ENCODE measurements around the gene LSM3. TPM values are rescaled to one million over a fixed set of nuclear protein-coding genes. Genes with fewer than 3 reads are reported as not detected.

Gene LSM3
- total and polyA plus RNA-seq, 4 donors, result 6.4 to 10.3 (median 9.9) TPM

DNA sequence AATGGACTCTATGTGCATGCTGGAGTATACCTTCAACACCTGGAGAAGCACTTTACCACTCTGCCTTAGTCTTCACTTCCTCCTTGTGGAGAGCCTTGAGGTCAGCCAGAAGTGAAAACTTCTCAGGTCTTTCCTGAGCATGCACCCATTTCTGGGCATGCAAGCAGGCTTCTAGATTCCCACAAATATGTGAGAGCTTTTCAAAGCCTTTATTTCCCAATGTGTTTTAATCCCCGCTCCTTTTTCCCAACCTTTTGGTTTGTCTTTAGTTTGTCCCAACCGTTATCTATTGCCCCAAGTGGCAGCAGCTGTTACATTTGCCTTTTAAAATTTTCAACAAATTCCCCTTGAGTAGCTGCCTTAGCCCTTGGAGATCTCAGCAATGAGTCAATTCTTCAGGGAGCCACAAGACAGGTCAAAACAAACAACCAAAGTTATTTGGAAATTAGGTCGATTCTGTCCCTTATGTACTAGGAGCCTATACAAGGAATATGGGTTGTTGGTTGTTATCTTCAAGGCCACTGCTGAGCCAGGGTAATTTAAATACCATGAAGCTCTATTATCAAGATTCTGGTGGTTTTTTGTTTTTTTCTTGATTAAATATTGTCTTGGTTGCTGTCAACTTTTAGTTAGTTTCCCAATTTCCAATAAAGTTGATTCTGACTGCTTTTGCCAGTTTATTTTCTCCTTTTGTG, 44.4 kb downstream of the LSM3 start:
- no peak overlapping the region for H3K4me3 ChIP-seq
- WGBS, 2 donors, result 80 to 91% methylated on average over 3 of the region's 3 CpGs
- H3K27me3 ChIP-seq (ENCODE audit: control insufficient read depth in 3 of 3, insufficient read depth in 3 of 3, low read length in 2 of 3), result no peaks in the 10 kb centered on the region
- TF ChIP-seq, protein P1, sequence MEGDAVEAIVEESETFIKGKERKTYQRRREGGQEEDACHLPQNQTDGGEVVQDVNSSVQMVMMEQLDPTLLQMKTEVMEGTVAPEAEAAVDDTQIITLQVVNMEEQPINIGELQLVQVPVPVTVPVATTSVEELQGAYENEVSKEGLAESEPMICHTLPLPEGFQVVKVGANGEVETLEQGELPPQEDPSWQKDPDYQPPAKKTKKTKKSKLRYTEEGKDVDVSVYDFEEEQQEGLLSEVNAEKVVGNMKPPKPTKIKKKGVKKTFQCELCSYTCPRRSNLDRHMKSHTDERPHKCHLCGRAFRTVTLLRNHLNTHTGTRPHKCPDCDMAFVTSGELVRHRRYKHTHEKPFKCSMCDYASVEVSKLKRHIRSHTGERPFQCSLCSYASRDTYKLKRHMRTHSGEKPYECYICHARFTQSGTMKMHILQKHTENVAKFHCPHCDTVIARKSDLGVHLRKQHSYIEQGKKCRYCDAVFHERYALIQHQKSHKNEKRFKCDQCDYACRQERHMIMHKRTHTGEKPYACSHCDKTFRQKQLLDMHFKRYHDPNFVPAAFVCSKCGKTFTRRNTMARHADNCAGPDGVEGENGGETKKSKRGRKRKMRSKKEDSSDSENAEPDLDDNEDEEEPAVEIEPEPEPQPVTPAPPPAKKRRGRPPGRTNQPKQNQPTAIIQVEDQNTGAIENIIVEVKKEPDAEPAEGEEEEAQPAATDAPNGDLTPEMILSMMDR (IDR thresholded peaks at IDR 0.05; ENCODE audit: control extremely low read depth, extremely low read depth), result no peak
- no peak overlapping the region for H3K9ac ChIP-seq (ENCODE audit: insufficient read depth in 1 of 2, low read length in 2 of 2)
- H3K27ac ChIP-seq (ENCODE audit: low read depth in 1 of 2, low read length in 1 of 2), result no peak overlapping the region
- H3K9me3 ChIP-seq (ENCODE audit: control insufficient read depth in 4 of 4, insufficient read depth in 3 of 4, low read length in 3 of 4), result peaks cover 0 to 5% (median 1%) of the 10 kb centered on the region in 4 donors
- peaks cover 0 to 15% (median 0%) of the 10 kb centered on the region in 5 donors for H3K4me1 ChIP-seq (ENCODE audit: control insufficient read depth in 5 of 5, insufficient read depth in 5 of 5, low read length in 5 of 5)
- DNase-seq (no peak), ATAC-seq (ENCODE audit: insufficient read depth, low FRiP score) (no peak)
- H3K36me3 ChIP-seq (ENCODE audit: control insufficient read depth in 4 of 4, insufficient read depth in 4 of 4, low read length in 4 of 4), result no peaks in the 10 kb centered on the region

DNA sequence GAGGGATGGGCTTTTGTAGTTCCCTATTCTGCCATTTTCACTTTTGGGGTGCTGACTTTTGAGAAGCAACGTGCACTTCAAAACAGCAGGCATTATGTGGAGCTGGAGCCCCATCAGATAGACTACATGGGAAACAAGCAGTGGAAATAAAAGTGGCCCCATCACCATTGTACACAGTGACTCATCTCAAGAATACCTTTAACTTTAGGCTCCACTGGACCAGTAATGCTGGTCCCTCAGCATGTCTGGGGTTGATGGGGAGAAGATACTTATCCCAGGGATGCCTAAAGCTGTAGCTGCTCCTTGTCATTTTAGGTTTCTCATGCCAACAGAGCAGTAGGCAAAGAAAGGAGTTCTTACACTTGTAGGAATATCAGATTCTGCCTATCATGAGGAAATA, 45.0 kb downstream of the LSM3 start:
- Histone ChIP-seq H3K4me1 (ENCODE audit: control insufficient read depth in 5 of 5, insufficient read depth in 5 of 5, low read length in 5 of 5) (peaks cover 0 to 15% (median 0%) of the 10 kb centered on the region in 5 donors), H3K36me3 (ENCODE audit: control insufficient read depth in 4 of 4, insufficient read depth in 4 of 4, low read length in 4 of 4) (no peaks in the 10 kb centered on the region), H3K4me3 (no peak overlapping the region), H3K27ac (ENCODE audit: low read depth in 1 of 2, low read length in 1 of 2) (no peak overlapping the region), H3K9me3 (ENCODE audit: control insufficient read depth in 4 of 4, insufficient read depth in 3 of 4, low read length in 3 of 4) (peaks cover 0 to 5% (median 1%) of the 10 kb centered on the region in 4 donors), H3K27me3 (ENCODE audit: control insufficient read depth in 3 of 3, insufficient read depth in 3 of 3, low read length in 2 of 3) (no peaks in the 10 kb centered on the region), H3K9ac (ENCODE audit: insufficient read depth in 1 of 2, low read length in 2 of 2) (no peak overlapping the region)
- no peak for ATAC-seq (ENCODE audit: insufficient read depth, low FRiP score)
- TF ChIP-seq, protein P1 (IDR thresholded peaks at IDR 0.05; ENCODE audit: control extremely low read depth, extremely low read depth), result no peak
- DNase-seq, result no peak
- 72 to 100% methylated on average over 1 of the region's 1 CpG for WGBS, 2 donors

DNA sequence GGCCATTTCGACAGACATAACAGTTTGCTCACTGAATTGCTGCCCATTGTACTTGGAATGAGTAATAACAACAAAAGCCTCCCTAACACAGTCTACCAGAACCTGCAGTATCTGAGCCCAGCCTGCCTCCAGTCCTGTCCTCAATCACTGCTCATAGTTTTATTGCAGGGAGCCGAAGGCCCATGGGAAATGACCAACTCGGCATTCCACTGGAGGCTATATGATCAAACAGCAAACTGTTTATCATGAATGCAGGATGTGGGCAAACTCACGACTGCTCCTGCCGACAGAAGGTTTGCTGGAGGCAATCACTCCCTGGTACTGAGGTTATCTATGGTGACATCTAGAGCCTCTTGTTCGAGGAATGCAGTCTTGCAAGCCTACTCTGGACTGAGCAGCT, 46.3 kb downstream of the LSM3 start:
- no peak overlapping the region for H3K4me3 ChIP-seq
- H3K27me3 ChIP-seq (ENCODE audit: control insufficient read depth in 3 of 3, insufficient read depth in 3 of 3, low read length in 2 of 3), result no peaks in the 10 kb centered on the region
- ATAC-seq (ENCODE audit: insufficient read depth, low FRiP score) (no peak), DNase-seq (no peak)
- WGBS, 2 donors, result 52 to 55% methylated on average over 6 of the region's 6 CpGs
- peaks cover 0 to 5% (median 1%) of the 10 kb centered on the region in 4 donors for H3K9me3 ChIP-seq (ENCODE audit: control insufficient read depth in 4 of 4, insufficient read depth in 3 of 4, low read length in 3 of 4)
- H3K27ac ChIP-seq (ENCODE audit: low read depth in 1 of 2, low read length in 1 of 2), result no peak overlapping the region
- TF ChIP-seq, protein P1 (IDR thresholded peaks at IDR 0.05; ENCODE audit: control extremely low read depth, extremely low read depth), result no peak
- H3K4me1 ChIP-seq (ENCODE audit: control insufficient read depth in 5 of 5, insufficient read depth in 5 of 5, low read length in 5 of 5), result peaks cover 0 to 15% (median 2%) of the 10 kb centered on the region in 5 donors
- H3K36me3 ChIP-seq (ENCODE audit: control insufficient read depth in 4 of 4, insufficient read depth in 4 of 4, low read length in 4 of 4), result no peaks in the 10 kb centered on the region
- H3K9ac ChIP-seq (ENCODE audit: insufficient read depth in 1 of 2, low read length in 2 of 2), result no peak overlapping the region

All from lung (tissue), 12 donors.